ENCODE data around the gene AFAP1L2. TPM values are rescaled to one million over a fixed set of nuclear protein-coding genes. Genes with fewer than 3 reads are reported as not detected.

AFAP1L2 gene
- total and polyA plus RNA-seq, 2 donors (not counting 1 experiment from before 2014, with no cell fraction given) = 4.7 to 4.9 TPM

DNA sequence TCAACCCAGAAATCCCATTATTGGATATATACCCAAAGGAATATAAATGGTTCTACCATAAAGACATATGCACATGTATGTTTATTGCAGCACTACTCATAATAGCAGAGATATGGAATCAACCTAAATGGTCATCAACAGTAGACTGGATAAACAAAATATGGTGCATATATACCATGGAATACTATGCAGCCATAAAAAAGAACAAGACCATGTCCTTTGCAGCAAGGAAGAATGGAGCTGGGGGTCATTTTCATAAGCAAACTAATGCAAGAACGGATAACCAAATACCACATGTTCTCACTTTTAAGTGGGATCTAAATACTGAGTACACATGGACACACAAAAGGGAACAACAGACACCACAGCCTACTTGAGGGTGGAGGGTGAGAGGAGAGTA lies 2.2 kb upstream of the AFAP1L2 start:
- Histone ChIP-seq H4K20me1 (ENCODE audit: control insufficient read depth, insufficient read depth, low read length, poor library complexity, severe bottlenecking) (no peaks in the 10 kb centered on the region), H3K79me2 (ENCODE audit: control insufficient read depth, insufficient read depth, low read length) (no peaks in the 10 kb centered on the region), H3K9ac (ENCODE audit: low read length) (no peak overlapping the region), H3K27ac (ENCODE audit: low read length in 2 of 2) (no peak overlapping the region), H3K4me3 (ENCODE audit: control extremely low read depth in 1 of 5, extremely low read depth in 1 of 5, insufficient read depth in 1 of 5, low read depth in 2 of 5, low read length in 4 of 5) (no peak overlapping the region), H3K36me3 (replicated peaks in 1 of 2; ENCODE audit: control extremely low read depth in 1 of 2, control insufficient read depth in 1 of 2, extremely low read depth in 1 of 2, insufficient read depth in 2 of 2, low read length in 1 of 2) (no peaks in the 10 kb centered on the region), H3K4me1 (ENCODE audit: control insufficient read depth in 2 of 2, insufficient read depth in 2 of 2, low read length in 2 of 2) (peaks cover 12 to 15% of the 10 kb centered on the region in 2 donors), H3K9me3 (ENCODE audit: control extremely low read depth in 1 of 3, control insufficient read depth in 2 of 3, insufficient read depth in 1 of 3, low read length in 2 of 3) (peaks cover 0 to 10% (median 0%) of the 10 kb centered on the region in 3 donors), H3K27me3 (replicated peaks in 1 of 4; ENCODE audit: control extremely low read depth in 1 of 4, control insufficient read depth in 3 of 4, insufficient read depth in 4 of 4, low read length in 3 of 4) (peaks cover 0 to 41% (median 11%) of the 10 kb centered on the region in 4 experiments), H3K4me2 (replicated peaks; ENCODE audit: low read depth, low read length, poor library complexity, severe bottlenecking) (no peak overlapping the region), H2AFZ (ENCODE audit: insufficient read depth, low read depth, low read length, poor library complexity, severe bottlenecking) (no peak overlapping the region)
- TF ChIP-seq EZH2 (IDR thresholded peaks at IDR 0.05; ENCODE audit: borderline replicate concordance, insufficient read depth, low read depth, low read length, poor library complexity, severe bottlenecking) = no peak
- TF ChIP-seq, protein P1, sequence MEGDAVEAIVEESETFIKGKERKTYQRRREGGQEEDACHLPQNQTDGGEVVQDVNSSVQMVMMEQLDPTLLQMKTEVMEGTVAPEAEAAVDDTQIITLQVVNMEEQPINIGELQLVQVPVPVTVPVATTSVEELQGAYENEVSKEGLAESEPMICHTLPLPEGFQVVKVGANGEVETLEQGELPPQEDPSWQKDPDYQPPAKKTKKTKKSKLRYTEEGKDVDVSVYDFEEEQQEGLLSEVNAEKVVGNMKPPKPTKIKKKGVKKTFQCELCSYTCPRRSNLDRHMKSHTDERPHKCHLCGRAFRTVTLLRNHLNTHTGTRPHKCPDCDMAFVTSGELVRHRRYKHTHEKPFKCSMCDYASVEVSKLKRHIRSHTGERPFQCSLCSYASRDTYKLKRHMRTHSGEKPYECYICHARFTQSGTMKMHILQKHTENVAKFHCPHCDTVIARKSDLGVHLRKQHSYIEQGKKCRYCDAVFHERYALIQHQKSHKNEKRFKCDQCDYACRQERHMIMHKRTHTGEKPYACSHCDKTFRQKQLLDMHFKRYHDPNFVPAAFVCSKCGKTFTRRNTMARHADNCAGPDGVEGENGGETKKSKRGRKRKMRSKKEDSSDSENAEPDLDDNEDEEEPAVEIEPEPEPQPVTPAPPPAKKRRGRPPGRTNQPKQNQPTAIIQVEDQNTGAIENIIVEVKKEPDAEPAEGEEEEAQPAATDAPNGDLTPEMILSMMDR (IDR thresholded peaks at IDR 0.05) = no peak
- intact Hi-C loops (cut with micrococcal nuclease) = no loop called here
- DNase-seq = no peak
- Mint-ChIP-seq H3K27ac (no peak overlapping the region), H3K27me3 (peaks cover 46% of the 10 kb centered on the region), H3K9me3 (ENCODE audit: insufficient read depth) (no peaks in the 10 kb centered on the region), H3K4me1 (peaks cover 15% of the 10 kb centered on the region), H3K4me3 (no peak overlapping the region)
- no CpG with 5 or more reads among the region's 1 CpG for WGBS (ENCODE audit: insufficient coverage)
- ChIA-PET POLR2A (no interaction called here), CTCF (no interaction called here)
- no peak for ATAC-seq (ENCODE audit: low read depth)

- Mint-ChIP-seq H3K4me1 (peaks cover 15% of the 10 kb centered on the region), H3K27me3 (peaks cover 54% of the 10 kb centered on the region), H3K9me3 (ENCODE audit: insufficient read depth) (no peaks in the 10 kb centered on the region), H3K4me3 (no peak overlapping the region), H3K27ac (no peak overlapping the region)
- Histone ChIP-seq H3K9me3 (ENCODE audit: control extremely low read depth in 1 of 3, control insufficient read depth in 2 of 3, insufficient read depth in 1 of 3, low read length in 2 of 3) (peaks cover 0 to 10% (median 0%) of the 10 kb centered on the region in 3 donors), H3K4me3 (ENCODE audit: control extremely low read depth in 1 of 5, extremely low read depth in 1 of 5, insufficient read depth in 1 of 5, low read depth in 2 of 5, low read length in 4 of 5) (no peak overlapping the region), H3K4me1 (ENCODE audit: control insufficient read depth in 2 of 2, insufficient read depth in 2 of 2, low read length in 2 of 2) (peaks cover 12 to 15% of the 10 kb centered on the region in 2 donors), H3K79me2 (ENCODE audit: control insufficient read depth, insufficient read depth, low read length) (no peaks in the 10 kb centered on the region), H3K9ac (ENCODE audit: low read length) (no peak overlapping the region), H2AFZ (ENCODE audit: insufficient read depth, low read depth, low read length, poor library complexity, severe bottlenecking) (no peak overlapping the region), H3K4me2 (replicated peaks; ENCODE audit: low read depth, low read length, poor library complexity, severe bottlenecking) (no peak overlapping the region), H3K27ac (ENCODE audit: low read length in 2 of 2) (no peak overlapping the region), H4K20me1 (ENCODE audit: control insufficient read depth, insufficient read depth, low read length, poor library complexity, severe bottlenecking) (no peaks in the 10 kb centered on the region), H3K36me3 (replicated peaks in 1 of 2; ENCODE audit: control extremely low read depth in 1 of 2, control insufficient read depth in 1 of 2, extremely low read depth in 1 of 2, insufficient read depth in 2 of 2, low read length in 1 of 2) (no peaks in the 10 kb centered on the region), H3K27me3 (replicated peaks in 1 of 4; ENCODE audit: control extremely low read depth in 1 of 4, control insufficient read depth in 3 of 4, insufficient read depth in 4 of 4, low read length in 3 of 4) (peaks cover 0 to 45% (median 13%) of the 10 kb centered on the region in 4 experiments)
- ATAC-seq (ENCODE audit: low read depth) (no peak), DNase-seq (no peak)
- ChIA-PET POLR2A (no interaction called here), CTCF (no interaction called here)
- 52% methylated on average over 15 of the region's 16 CpGs for WGBS (ENCODE audit: insufficient coverage)
- TF ChIP-seq EZH2 (IDR thresholded peaks at IDR 0.05; ENCODE audit: borderline replicate concordance, insufficient read depth, low read depth, low read length, poor library complexity, severe bottlenecking) = no peak
- intact Hi-C loops (cut with micrococcal nuclease) = no loop called here
These were observed 679 bp upstream of the AFAP1L2 start for GRCh38 chr10:114405011-114405350.
